Stimulated activated CD4-positive, alpha-beta T cell treated with anti-CD3 and anti-CD28 coated beads, Interleukin-1b, Interleukin-23, amount 100 ng/mL, for 48 hours (primary cell): Measurements from ENCODE around the gene MYO1H.
"Not testable (repeated sequence)": the region's sequence is repeated elsewhere in the genome, so short reads cannot be mapped to it uniquely, and the experiment has no call there.

ENCODE experiments used
- DNase-seq: peaks from one replicate; pipeline ENCODE4 v3.0.0-alpha.2; 2020

The MYO1H gene, protein sequence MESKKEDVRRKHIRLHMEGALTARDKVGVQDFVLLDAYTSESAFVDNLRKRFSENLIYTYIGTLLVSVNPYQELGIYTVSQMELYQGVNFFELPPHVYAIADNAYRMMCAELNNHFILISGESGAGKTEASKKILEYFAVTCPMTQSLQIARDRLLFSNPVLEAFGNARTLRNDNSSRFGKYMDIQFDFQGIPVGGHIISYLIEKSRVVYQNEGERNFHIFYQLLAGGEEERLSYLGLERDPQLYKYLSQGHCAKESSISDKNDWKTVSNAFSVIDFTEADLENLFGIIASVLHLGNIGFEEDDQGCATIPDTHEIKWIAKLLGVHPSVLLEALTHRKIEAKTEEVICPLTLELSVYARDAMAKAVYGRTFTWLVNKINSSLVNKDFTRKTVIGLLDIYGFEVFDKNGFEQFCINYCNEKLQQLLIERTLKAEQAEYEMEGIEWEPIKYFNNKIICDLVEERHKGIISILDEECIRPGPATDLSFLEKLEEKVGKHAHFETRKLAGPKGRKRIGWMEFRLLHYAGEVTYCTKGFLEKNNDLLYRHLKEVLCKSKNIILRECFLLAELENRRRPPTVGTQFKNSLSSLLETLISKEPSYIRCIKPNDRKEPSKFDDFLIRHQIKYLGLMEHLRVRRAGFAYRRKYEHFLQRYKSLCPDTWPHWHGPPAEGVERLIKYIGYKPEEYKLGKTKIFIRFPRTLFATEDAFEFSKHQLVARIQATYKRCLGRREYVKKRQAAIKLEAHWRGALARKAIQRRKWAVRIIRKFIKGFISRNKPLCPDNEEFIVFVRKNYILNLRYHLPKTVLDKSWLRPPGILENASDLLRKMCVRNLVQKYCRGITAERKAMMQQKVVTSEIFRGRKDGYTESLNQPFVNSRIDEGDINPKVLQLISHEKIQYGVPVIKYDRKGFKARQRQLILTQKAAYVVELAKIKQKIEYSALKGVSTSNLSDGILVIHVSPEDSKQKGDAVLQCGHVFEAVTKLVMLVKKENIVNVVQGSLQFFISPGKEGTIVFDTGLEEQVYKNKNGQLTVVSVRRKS

DNA sequence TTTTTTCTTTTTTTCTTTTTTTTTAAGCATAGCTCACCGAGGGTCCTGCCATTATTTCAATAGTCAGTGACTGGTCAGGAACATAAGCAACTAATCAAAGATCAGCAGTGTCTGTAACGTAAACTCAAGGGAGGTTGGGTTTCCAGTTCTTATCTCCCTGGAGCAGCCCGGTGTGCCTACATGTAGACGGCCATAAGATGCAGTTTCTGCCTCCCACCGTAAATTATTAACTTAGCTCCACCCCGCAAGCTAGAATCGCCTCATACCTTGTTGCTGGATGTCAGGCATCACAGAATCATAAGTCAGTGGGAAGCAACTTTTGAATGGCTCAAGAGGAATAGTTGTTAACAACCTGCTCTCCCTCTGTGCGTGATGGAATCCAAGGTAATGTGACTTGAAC is at the start of gene MYO1H:
MYO1H (plus strand) TSS at position 312 of the 400 bp plus-strand sequence; CDS start at position 373, 61 bp downstream.
- no peak for DNase-seq

DNA sequence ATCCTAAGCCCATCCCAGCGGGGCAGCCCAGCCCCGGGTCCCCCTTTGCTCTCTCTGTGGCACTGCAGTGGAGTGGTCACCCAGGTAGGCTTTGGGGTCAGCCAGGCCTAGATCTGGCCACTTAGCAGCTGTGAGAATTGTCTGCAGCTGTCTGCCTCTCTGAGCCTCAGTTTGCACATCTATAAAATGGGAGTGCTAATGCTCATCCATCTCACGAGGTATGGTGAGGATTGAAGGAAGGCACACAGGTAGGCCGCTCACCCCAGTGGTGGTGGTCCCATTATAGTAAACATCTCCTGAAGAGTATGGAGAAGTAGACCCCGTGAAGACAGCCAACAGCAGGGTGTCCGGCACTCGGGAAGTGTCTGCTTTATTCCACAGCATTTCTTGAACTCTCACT is 47.9 kb upstream of the MYO1H start:
- DNase-seq, result no peak

DNA sequence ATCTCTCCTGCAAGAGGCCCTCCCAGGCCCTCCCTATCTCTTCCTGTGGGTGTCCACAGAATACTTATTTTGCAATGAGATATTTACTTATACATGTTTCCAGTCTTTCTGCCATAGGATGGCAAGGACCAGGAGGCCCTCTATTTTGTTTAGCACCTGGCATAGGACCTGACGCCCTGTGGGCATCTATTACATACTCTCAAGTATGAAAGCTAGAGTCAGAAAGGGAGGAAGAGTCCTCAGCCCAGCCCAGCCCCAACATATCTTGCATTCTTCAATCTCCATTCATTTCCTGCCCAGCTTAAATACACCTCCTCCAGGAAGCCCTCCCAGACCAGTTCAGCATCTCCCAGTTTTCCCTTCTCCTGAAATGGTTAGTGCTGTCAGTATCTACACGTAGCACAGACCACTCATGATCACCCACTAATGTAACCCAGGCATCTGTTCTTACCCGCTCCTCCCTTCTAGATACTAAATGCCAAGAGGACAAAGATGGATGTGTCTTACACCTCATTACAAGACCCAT is 46.0 kb upstream of the MYO1H start:
- no peak for DNase-seq

DNA sequence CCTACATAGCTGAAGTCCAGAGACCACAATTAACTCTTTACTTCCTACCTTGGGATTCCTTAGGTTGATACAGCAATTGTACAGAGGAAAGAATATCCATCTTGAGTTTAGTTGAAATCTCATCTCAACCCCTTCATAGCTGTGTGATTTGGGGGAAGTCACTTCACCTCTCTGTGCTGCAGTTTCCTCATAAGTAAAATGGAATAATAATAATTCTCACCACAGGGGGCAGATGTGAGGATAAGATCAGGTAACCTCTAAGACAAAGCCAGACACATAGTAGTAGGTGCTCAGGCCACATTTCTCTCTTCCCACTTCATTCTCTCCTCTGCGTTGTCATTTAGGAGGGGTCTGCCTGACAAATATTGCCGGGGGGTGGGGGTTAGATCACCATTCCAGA is 45.3 kb upstream of the MYO1H start:
- DNase-seq, result no peak

DNA sequence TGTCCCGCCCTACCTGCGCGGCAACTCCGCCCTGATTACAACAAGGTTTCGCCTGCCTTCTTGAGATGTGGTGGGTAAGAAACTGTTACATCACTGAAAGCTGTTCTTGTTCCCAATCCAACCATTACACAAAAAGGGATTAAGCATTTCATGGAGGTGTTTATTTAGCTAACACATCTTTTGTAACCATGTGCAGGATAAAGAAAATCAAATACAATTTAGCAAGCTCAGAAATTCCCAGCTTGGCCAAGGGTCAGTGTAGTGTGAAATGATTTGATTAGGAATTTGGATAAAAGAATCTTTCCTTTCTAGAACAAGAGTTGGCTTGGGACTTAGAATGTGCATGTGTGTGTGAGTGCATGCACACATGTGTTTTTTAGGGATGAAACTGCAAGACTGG is 44.9 kb upstream of the MYO1H start:
- DNase-seq, result no peak

DNA sequence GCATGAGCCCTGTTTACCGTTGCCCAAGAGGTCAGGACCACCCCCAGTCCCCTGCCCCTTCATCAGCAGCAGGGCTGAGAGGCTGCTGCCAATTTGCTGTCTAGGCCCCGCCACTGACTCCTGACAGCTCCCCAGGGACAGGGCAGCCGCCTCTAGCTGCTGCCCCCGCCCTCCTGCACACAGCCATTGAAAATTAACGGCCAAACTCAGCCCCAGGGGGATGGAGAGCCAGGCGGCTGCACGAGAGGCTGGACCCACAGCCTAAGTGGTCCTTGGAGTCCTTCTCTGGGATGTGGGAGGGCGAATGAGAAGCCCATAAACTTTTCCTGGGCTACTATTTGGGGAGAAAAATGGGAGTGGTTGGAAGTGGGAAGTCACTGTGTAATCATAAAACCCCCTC is 43.2 kb upstream of the MYO1H start:
- DNase-seq, result no peak

DNA sequence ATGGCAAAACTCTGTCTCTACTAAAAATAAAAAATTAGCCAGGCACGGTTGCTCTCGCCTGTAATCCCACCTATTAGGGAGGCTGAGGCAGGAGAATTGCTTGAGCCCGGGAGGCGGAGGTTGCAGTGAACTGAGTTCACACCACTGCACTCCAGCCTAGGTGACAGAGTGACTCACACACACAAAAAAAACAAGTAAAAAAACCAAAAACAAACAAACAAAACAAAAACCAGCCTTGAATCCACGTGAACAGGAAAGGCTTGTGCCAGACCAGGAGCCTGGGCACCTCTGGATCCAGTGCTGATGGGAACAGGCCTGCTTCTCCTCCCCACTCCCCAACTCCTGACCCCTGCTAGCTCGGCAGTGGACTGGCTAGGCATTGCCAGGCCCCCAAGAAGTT is 42.2 kb upstream of the MYO1H start:
- DNase-seq, result no peak

DNA sequence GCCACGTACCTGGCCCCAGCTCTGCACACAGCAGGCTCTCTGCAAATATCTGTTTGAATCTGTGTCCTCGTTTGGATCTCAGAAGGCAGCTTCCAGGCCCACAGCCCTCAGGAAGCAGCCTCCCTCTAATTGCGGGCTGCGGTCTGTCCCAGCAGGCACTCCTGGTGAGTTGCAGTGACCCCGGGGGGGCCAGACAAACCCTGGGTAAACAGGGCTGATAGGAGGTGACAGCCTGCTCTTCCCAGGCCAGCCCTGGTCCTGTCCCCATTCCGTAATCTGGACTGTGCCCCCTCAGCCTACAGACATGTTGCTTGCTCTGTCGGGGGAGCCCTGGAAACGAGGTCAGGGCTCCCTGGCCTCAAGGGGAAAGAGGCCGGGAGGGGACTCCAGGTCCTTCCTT is 40.6 kb upstream of the MYO1H start:
- no peak for DNase-seq

DNA sequence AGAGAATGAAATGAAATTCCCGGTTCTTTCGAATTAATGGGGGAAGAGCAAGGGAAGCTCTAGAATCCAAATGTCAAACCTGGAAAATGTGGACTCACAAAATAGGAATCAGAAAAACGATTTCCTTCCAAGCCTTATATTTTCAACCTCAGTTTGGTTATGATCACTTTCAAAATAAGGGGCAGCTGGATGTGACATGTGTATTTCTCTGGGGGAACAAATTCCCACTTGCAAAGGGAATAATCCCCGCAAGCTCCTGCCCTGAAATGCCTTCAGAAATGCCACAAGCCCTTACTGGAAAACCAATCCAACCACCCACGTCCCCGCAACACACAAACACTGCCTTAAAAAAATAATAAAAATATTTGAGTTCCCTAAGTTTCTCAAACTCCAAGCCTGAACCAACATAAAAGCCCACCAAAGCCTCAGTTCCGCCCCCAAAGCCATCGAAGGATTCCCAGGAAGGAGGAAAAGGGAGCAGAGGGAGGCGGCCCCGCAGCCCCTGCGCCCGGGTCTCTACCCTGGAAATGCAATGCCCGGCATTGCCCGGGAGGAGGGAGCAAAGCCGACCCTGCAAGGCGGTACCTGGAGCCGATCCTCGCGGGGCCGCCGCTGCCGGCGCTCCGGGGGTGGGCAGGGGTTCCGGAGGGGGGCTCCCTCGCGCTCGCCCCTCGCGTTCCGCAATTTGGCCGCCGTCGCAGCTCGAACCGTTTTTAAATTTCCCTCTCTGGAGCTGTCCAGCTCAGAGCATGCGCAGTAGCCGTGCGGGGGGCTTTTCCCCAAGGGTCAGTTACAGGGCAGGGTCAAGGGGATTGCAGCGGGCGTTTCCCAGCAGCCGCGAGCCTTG is 38.9 kb upstream of the MYO1H start, which contains the start of gene FOXN4:
FOXN4 (minus strand) TSS at position 751 of the 847 bp plus-strand sequence. CDS start 963 bp downstream, outside the sequence.
- DNase-seq, result no peak

DNA sequence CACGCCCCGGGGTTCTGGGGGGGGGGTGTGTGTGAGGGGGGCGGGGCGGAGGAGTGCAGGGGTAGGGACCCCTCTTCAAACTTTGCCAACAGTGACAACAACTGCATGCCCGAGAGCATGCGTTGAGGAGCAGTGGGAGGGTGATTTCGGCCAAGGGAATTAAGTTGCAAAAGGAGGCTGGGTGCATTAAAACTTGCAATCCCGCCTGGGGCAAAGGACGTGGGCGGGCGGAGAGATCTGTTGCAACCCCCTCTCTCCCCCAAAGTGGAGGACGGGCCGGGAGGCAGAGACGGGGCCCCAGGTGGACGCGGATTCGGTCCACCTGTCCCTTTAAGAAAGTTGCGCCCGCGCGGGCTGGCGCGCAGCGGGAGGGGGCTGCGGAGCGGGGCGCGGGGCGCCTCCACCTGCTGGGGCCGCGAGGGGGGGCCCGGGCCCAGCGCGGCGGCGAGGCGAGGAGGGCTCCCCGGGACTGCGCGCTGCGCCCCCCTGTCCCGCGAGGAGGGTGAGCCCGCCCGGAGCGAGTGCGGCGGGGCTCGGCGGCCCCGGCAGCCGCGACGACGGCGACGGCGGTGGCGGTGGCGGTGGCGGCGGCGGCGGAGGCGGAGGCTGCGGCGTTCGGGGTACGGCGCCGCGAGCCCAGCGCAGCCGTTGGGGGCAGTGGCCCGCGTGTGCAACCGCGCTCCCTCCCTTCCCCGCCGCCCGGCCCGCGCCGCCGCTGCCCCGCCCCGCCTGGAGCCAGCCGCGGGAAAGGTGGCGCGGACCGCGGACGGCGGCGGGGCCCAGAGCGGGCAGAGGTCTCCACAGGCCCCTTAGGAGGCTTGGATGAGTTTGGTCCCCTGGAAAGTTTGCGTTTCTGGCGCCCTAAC is 38.1 kb upstream of the MYO1H start:
- DNase-seq, result no peak

DNA sequence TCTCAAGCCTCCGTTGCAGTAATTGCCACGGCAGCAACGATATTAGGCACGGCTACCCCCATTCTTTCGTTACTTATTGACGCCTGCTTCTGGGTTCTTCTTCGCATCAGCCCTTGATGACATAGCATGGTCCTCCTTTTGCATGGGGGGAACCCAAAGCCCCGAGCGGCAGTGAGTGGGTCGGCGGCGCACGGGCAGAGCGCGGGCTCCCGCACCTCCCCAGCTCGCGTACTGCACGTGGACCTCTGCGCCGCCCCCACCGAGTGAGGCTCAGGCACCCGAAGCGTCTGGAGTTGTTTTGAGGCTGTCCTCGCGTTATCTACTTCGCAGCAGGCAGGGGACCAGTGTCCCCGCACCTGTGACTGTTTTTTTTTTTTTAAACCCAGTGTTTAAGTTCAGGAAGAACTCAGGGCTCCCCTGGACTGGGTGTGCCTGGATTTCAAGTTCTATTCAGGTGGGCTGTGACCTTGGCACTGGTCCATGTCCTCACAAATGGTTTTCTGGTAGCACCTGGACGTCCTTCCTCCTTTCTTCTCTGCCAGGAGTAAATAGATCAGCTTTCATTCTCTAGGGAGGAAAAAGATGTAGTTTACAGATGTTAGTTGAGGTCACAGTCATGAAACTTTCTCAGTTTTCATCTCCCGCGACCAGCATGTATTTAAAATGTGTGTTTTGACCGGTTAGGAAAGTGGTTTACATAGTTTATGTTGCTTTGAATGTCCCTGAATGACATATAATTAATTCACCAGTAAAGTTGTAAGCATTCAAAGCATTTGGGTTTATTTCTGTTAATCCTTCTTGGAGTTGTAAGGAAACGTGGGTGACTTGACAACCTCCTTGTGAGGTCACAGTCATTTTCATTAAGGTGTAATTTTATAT is 37.2 kb upstream of the MYO1H start:
- DNase-seq, result no peak

DNA sequence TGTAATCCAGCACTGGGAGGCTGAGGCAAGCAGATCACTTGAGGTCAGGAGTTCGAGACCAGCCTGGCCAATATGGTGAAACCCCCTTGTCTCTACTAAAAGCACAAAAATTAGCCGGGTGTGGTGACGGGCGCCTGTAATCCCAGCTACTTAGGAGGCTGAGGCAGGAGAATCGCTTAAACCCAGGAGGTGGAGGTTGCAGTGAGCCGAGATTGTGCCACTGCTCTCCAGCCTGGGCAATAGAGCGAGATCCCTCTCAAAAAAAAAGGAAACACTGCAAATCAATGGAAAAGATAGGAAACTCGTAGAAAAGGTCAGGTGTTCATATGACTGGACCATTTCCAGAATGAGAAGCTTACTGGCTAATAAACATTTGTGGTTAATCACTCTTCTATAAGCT is 26.4 kb upstream of the MYO1H start:
- not testable (repeated sequence) for DNase-seq

DNA sequence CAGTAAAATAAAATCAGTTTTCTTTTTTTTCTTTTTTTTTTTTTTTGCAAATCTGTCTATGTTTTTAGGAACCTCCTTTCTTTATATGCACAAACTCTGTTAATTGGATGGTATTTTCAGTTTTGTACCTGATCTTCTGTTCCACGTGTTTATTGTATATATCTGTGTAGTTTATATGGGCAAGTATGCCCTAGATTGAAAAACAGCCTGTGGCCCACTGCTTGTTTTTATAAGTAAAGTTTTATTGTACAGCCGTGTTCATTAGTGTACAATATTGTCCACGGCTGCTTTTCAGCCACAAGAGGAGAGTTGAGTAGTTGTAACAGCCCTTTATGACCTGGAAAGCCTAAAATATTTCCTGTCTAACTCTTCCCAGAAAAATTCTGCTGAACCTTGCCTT is 18.7 kb upstream of the MYO1H start:
- no peak for DNase-seq

DNA sequence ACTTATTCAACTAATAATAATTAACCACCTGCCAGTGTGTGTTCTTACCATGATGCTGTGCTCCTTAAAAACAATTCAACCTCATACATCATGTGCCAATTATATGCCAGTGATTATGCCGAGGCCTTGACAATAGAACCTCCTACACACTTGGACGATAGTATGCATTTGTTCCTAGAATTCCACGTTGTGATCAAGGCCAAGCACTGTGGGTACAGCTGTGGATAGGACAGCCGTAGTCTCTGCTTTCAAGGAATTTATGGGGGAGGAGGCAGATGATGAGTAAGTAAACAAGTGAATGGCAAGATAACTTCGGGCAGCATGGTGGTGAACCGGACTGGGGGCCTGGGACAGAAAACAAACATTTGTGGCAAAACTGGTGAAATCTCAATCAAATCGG is 18.0 kb upstream of the MYO1H start:
- no peak for DNase-seq

DNA sequence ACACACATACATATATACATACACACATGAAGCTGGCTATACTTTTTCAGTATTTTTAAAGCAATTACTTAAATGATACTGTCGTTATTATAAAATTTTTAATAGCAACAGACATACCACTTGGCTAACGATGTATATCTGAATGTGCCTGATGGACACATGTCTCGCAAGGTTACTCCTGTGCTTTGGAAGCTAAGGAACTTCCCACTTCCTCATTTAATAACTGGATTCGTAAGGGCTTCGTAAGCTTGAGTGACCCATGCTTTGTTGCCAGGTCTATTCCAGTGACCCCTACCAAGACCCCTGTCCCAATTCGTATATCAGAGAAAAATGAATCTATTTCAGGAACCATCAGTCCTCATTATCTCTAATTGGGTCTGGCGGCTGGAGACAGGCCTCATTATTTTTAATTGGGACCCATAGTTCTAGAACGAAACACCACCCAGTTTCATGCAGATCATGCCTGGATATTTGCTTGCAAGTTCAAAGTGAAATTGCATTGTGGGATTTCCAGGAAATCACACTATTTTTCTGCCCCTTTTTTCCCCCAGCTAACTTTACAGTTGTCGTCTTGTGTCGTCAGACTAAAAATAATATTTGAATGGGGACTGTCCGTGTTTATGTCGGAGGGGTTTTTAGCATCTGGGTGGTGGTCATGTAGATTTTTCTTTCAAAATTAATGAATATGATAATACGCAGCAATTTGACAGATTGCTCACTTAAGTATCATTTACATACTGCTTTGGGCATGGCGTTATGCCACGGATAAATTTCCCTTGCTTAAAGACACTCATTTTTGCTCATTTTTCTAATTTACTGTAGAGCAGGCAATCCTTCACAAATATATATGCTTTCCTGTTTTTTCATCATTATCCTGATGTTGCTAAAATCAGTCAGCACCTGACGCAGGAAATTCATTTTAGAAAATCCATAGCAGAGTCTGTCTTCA is 17.1 kb upstream of the MYO1H start:
- DNase-seq, result no peak

DNA sequence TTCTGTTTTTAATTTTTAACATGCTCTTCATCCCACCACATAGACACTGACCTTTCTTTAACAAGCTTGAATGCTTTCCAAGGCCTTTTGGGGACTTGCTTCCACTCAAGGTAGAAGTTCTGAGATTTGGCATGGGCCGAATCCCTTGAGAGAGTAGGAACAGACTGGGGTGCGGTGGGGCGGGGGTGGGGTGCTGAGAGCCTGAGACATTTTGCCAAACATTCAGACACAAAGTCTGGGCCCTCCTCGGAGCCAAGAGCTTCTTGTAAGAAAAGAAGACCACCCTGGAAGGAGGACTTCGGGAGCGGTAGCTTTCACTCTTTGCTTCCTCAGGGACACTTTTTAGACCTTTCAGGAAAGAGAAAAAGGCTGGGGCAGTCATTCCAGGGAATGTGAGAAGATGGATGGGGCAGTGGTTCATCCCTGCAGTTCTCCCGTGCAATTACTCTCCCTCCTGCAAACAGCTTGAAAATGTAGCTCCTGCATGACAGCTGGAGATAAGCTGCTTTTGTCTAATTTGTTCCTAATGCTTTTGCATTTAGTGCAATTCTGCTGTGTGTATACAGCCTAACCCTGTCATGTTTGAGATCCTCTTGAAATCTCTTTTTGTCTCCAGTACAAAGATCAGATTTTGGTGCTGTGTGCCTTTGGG is 16.3 kb upstream of the MYO1H start:
- DNase-seq, result no peak

DNA sequence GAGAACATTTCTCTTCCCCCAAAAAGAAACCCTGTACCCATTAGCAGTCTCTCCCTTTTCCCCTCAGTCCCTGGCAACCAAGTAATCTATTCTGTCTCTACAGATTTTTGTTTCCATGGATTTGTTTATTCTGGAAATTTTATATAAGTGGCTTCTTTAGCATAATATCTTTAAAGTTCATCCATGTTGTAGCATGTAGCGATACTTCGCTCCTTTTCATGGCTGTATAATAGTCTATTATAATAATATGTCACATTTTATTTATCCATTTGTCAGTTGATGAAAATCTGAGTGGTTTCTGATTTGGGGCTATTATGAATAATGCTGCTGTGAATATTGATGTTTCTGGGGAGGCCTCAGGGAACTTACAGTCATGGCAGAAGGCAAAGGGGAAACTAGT is 12.8 kb upstream of the MYO1H start:
- DNase-seq, result no peak

DNA sequence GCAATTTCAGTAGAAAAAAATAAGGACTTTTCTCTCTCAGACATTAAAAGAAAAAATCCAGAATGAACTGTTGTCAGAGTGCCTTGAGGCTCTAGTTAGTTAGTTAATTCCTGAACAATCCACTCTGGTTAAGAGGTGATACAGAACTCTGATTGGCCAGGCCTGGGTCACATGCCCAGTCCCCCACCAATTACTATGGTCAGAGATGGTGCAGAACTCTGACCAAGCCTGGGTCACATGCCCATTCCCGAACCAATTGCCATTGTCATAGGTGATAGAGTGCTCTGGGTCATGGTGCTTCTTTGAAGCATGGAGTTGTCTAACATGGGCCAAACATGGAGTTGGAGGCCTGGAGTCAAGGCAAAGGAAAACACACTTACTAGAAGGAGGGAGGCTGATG is 11.1 kb upstream of the MYO1H start:
- no peak for DNase-seq

DNA sequence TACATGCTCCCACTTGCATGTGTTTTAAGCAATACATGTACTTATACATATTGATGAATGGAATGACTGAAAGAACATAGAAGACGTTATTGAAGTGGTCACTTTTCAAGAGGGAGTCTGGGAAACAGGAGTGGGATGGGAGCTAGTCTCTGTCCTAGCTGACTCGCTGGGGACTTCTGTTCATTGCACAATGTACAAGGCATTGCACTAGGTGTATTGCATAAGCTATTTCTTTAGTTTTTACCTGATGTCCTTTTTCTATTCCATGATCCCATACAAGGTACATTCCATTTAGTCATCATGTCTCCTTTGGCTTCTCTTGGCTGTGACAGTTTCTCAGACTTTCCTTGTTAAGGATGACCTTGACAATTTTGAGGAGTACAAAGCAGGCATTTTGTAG is 4.0 kb upstream of the MYO1H start:
- DNase-seq, result no peak
